GM12878 (cell line): ENCODE measurements around the gene CACYBP. TPM values are rescaled to one million over a fixed set of nuclear protein-coding genes. Genes with fewer than 3 reads are reported as not detected.

Experiments used
- BACH1 ChIP-seq: fragments of 450-650 bp; IDR thresholded peaks from 2 replicates; pipeline ENCODE4 v1.6.1; 2017; ENCODE audit warnings: mild to moderate bottlenecking, borderline replicate concordance
- MTA2 ChIP-seq: fragments of 450-650 bp; IDR thresholded peaks from 2 replicates; pipeline ENCODE4 v1.6.1; 2016; ENCODE audit warnings: low read depth, mild to moderate bottlenecking, moderate library complexity
- PAX5 ChIP-seq: IDR thresholded peaks from 2 replicates; pipeline ENCODE4 v1.6.1; 2011; ENCODE audit warnings: low read depth, low read length, borderline replicate concordance
- RAD21 ChIP-seq: IDR thresholded peaks from 2 replicates; pipeline ENCODE4 v1.6.1; 2011; ENCODE audit warnings: mild to moderate bottlenecking, low read depth, low read length, moderate library complexity; ENCODE audit not compliant: insufficient read depth
- TCF12 ChIP-seq: IDR thresholded peaks from 2 replicates; pipeline ENCODE4 v1.6.1; 2011; ENCODE audit warnings: low read depth, mild to moderate bottlenecking, low read length
- ZNF24 ChIP-seq: fragments of 450-650 bp; IDR thresholded peaks from 2 replicates; pipeline ENCODE4 v1.6.1; 2017; ENCODE audit warnings: antibody characterized with exemption, mild to moderate bottlenecking
- polyA plus RNA-seq, 11 experiments: library from polyadenylated mRNA; depleted of rRNA in 4 of 11; unstranded in 6 of 11; stranded (reverse) in 5 of 11; fragments of >200 nt; fragmentation: Nextera tagmentation in 4 of 11; fragmentation: Illumina TruSeq in 1 of 11; extraction: Ambion mirVana in 4 of 11; extraction: Trizol in 1 of 11; gene quantifications; 1 replicate in 1 of 11; 2 replicates in 10 of 11; pipeline versions ENCODE4 v1.2.1 to v1.2.3, GENCODE V29; 2011 to 2016; ENCODE audit warnings: inconsistent platforms in 2 of 11, missing spikeins in 2 of 11, low read depth in 1 of 11
- total RNA-seq, 4 experiments: library from RNA; depleted of rRNA in 3 of 4; stranded (reverse); fragments of >200 nt in 3 of 4; fragmentation: Illumina TruSeq in 1 of 4; extraction: Trizol in 1 of 4; gene quantifications; 2 replicates each; pipeline versions ENCODE4 v1.2.1 to v1.2.3, GENCODE V29; 2013 to 2021
- TF ChIP-seq, protein P1 (sequence below): IDR thresholded peaks from 2 replicates; pipeline ENCODE4 v1.6.1; 2012; ENCODE audit warnings: mild to moderate bottlenecking, low read depth, low read length
- TF ChIP-seq, protein P2 (sequence below): fragments of 450-650 bp; IDR thresholded peaks from 2 replicates; pipeline ENCODE4 v1.6.1; 2018; ENCODE audit warnings: borderline replicate concordance, mild to moderate bottlenecking; ENCODE audit not compliant: partially characterized antibody
- TF ChIP-seq, protein P3 (sequence below): IDR thresholded peaks from 2 replicates; pipeline ENCODE4 v1.6.1; 2012; ENCODE audit warnings: low read length, inconsistent platforms
- TF ChIP-seq, protein P4 (sequence below): fragments of 450-650 bp; IDR thresholded peaks from 2 replicates; pipeline ENCODE4 v1.6.1; 2017; ENCODE audit warnings: low read depth, mild to moderate bottlenecking, moderate library complexity
- TF ChIP-seq, protein P5 (sequence below): fragments of 450-650 bp; IDR thresholded peaks from 2 replicates; pipeline ENCODE4 v1.6.1; 2018; ENCODE audit warnings: mild to moderate bottlenecking, low read depth, moderate library complexity; ENCODE audit not compliant: partially characterized antibody
- TF ChIP-seq, protein P6 (sequence below): fragments of 450-650 bp; IDR thresholded peaks from 2 replicates; pipeline ENCODE4 v1.6.1; 2016; ENCODE audit warnings: mild to moderate bottlenecking

CACYBP gene
- total and polyA plus RNA-seq, 10 of the 15 experiments (the other 5 are each of a cell fraction or from before 2014, with no cell fraction given): 77.7 to 488 (median 218) TPM

DNA sequence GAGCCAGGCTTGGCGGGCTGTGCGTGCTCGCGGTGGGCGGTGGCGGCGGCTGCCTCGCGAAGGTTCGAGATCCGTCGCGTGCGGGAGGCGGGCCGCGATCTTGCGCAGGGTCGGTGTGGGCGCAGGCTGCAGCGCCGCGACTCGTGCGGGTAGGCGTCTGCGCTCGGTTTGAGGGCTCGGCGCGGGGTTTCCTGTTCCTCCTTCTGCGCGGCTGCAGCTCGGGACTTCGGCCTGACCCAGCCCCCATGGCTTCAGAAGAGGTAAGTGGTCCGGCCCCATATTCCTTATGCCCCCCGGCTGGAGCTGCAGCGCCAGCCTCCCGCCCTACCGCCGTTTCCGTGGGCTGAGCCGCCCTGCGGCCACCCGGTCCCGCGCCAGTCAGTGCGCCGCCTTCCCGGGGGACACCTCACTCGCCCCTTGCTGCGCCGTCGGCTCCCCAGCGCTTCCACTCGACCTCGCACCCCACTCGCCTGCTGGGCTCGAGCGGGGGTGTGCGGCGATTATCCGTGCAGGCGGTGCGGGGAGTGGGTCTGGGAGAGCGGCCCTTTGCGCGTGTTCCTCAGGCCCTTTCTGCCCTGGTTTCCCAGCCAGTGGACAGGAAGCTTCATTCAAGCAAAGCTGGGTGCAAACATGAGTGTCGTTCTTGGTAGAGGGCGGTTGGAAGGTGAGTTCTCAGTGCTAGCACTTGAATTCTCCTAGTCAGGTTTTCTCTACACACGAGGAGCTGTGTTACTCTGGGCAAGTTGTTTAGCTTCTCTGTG, at the start of gene CACYBP (continued):
- TF ChIP-seq, protein P1, sequence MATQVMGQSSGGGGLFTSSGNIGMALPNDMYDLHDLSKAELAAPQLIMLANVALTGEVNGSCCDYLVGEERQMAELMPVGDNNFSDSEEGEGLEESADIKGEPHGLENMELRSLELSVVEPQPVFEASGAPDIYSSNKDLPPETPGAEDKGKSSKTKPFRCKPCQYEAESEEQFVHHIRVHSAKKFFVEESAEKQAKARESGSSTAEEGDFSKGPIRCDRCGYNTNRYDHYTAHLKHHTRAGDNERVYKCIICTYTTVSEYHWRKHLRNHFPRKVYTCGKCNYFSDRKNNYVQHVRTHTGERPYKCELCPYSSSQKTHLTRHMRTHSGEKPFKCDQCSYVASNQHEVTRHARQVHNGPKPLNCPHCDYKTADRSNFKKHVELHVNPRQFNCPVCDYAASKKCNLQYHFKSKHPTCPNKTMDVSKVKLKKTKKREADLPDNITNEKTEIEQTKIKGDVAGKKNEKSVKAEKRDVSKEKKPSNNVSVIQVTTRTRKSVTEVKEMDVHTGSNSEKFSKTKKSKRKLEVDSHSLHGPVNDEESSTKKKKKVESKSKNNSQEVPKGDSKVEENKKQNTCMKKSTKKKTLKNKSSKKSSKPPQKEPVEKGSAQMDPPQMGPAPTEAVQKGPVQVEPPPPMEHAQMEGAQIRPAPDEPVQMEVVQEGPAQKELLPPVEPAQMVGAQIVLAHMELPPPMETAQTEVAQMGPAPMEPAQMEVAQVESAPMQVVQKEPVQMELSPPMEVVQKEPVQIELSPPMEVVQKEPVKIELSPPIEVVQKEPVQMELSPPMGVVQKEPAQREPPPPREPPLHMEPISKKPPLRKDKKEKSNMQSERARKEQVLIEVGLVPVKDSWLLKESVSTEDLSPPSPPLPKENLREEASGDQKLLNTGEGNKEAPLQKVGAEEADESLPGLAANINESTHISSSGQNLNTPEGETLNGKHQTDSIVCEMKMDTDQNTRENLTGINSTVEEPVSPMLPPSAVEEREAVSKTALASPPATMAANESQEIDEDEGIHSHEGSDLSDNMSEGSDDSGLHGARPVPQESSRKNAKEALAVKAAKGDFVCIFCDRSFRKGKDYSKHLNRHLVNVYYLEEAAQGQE: no peak
- TF ChIP-seq, protein P2, sequence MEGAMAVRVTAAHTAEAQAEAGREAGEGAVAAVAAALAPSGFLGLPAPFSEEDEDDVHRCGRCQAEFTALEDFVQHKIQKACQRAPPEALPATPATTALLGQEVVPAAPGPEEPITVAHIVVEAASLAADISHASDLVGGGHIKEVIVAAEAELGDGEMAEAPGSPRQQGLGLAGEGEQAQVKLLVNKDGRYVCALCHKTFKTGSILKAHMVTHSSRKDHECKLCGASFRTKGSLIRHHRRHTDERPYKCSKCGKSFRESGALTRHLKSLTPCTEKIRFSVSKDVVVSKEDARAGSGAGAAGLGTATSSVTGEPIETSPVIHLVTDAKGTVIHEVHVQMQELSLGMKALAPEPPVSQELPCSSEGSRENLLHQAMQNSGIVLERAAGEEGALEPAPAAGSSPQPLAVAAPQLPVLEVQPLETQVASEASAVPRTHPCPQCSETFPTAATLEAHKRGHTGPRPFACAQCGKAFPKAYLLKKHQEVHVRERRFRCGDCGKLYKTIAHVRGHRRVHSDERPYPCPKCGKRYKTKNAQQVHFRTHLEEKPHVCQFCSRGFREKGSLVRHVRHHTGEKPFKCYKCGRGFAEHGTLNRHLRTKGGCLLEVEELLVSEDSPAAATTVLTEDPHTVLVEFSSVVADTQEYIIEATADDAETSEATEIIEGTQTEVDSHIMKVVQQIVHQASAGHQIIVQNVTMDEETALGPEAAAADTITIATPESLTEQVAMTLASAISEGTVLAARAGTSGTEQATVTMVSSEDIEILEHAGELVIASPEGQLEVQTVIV: no peak
- no peak for TF ChIP-seq MTA2
- TF ChIP-seq, protein P3, sequence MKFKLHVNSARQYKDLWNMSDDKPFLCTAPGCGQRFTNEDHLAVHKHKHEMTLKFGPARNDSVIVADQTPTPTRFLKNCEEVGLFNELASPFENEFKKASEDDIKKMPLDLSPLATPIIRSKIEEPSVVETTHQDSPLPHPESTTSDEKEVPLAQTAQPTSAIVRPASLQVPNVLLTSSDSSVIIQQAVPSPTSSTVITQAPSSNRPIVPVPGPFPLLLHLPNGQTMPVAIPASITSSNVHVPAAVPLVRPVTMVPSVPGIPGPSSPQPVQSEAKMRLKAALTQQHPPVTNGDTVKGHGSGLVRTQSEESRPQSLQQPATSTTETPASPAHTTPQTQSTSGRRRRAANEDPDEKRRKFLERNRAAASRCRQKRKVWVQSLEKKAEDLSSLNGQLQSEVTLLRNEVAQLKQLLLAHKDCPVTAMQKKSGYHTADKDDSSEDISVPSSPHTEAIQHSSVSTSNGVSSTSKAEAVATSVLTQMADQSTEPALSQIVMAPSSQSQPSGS: no peak
- TF ChIP-seq ZNF24: no peak
- TF ChIP-seq TCF12: no peak
- TF ChIP-seq, protein P4, sequence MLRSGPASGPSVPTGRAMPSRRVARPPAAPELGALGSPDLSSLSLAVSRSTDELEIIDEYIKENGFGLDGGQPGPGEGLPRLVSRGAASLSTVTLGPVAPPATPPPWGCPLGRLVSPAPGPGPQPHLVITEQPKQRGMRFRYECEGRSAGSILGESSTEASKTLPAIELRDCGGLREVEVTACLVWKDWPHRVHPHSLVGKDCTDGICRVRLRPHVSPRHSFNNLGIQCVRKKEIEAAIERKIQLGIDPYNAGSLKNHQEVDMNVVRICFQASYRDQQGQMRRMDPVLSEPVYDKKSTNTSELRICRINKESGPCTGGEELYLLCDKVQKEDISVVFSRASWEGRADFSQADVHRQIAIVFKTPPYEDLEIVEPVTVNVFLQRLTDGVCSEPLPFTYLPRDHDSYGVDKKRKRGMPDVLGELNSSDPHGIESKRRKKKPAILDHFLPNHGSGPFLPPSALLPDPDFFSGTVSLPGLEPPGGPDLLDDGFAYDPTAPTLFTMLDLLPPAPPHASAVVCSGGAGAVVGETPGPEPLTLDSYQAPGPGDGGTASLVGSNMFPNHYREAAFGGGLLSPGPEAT: no peak
- no peak for TF ChIP-seq PAX5
- TF ChIP-seq, protein P5, sequence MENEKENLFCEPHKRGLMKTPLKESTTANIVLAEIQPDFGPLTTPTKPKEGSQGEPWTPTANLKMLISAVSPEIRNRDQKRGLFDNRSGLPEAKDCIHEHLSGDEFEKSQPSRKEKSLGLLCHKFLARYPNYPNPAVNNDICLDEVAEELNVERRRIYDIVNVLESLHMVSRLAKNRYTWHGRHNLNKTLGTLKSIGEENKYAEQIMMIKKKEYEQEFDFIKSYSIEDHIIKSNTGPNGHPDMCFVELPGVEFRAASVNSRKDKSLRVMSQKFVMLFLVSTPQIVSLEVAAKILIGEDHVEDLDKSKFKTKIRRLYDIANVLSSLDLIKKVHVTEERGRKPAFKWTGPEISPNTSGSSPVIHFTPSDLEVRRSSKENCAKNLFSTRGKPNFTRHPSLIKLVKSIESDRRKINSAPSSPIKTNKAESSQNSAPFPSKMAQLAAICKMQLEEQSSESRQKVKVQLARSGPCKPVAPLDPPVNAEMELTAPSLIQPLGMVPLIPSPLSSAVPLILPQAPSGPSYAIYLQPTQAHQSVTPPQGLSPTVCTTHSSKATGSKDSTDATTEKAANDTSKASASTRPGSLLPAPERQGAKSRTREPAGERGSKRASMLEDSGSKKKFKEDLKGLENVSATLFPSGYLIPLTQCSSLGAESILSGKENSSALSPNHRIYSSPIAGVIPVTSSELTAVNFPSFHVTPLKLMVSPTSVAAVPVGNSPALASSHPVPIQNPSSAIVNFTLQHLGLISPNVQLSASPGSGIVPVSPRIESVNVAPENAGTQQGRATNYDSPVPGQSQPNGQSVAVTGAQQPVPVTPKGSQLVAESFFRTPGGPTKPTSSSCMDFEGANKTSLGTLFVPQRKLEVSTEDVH: no peak
- peak; percentile 87 for TF ChIP-seq BACH1
- TF ChIP-seq, protein P6, sequence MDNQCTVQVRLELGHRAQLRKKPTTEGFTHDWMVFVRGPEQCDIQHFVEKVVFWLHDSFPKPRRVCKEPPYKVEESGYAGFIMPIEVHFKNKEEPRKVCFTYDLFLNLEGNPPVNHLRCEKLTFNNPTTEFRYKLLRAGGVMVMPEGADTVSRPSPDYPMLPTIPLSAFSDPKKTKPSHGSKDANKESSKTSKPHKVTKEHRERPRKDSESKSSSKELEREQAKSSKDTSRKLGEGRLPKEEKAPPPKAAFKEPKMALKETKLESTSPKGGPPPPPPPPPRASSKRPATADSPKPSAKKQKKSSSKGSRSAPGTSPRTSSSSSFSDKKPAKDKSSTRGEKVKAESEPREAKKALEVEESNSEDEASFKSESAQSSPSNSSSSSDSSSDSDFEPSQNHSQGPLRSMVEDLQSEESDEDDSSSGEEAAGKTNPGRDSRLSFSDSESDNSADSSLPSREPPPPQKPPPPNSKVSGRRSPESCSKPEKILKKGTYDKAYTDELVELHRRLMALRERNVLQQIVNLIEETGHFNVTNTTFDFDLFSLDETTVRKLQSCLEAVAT: 0 out of 2 replicates have a peak, but pooled peaks have one; percentile 19
- TF ChIP-seq RAD21: no peak
